22Rv1 (cell line): ENCODE results near the gene PDCL2.

Source experiments
- H3K27ac ChIP-seq: fragments of 450-650 bp; 2 replicates; pipeline ENCODE4 v1.5.1; 2017
- ZFX ChIP-seq: fragments of 450-650 bp; IDR thresholded peaks from 2 replicates; pipeline ENCODE4 v1.6.1; 2017; ENCODE audit warnings: antibody characterized with exemption, borderline replicate concordance
- TF ChIP-seq, protein P1 (sequence below): fragments of 450-650 bp; IDR thresholded peaks from 2 replicates; pipeline ENCODE4 v1.5.1; 2017; ENCODE audit warnings: mild to moderate bottlenecking

PDCL2 gene

DNA sequence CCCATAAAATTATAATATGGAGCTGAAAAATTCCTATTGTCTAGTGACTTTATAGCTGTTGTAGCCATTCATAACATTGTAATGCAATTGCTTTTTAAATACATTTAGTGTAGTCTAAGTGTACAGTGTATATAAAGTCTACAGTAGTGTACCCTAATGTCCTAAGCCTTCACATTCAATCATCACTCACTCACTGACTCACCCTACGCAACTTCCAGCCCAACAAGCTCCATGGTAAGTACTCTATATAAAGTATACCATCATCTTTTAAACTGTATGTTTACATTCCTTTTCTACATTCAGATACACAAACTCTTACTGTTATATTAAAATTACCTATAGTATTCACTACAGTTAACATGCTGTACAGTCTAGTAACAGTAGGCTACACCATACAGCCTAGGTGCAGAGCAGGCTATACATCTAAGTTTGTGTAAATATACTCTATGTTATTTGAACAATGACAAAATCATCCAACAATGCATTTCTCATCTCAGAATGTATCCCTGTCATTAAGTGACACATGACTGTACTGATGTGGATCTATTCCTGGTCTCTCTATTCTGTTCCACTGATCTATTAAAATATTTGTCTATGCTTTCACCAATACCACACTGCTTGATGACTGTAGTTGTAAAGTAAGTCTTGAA, 79.0 kb downstream of the PDCL2 start:
- no peak overlapping the region for H3K27ac ChIP-seq
- TF ChIP-seq ZFX: no peak
- TF ChIP-seq, protein P1, sequence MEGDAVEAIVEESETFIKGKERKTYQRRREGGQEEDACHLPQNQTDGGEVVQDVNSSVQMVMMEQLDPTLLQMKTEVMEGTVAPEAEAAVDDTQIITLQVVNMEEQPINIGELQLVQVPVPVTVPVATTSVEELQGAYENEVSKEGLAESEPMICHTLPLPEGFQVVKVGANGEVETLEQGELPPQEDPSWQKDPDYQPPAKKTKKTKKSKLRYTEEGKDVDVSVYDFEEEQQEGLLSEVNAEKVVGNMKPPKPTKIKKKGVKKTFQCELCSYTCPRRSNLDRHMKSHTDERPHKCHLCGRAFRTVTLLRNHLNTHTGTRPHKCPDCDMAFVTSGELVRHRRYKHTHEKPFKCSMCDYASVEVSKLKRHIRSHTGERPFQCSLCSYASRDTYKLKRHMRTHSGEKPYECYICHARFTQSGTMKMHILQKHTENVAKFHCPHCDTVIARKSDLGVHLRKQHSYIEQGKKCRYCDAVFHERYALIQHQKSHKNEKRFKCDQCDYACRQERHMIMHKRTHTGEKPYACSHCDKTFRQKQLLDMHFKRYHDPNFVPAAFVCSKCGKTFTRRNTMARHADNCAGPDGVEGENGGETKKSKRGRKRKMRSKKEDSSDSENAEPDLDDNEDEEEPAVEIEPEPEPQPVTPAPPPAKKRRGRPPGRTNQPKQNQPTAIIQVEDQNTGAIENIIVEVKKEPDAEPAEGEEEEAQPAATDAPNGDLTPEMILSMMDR: no peak

DNA sequence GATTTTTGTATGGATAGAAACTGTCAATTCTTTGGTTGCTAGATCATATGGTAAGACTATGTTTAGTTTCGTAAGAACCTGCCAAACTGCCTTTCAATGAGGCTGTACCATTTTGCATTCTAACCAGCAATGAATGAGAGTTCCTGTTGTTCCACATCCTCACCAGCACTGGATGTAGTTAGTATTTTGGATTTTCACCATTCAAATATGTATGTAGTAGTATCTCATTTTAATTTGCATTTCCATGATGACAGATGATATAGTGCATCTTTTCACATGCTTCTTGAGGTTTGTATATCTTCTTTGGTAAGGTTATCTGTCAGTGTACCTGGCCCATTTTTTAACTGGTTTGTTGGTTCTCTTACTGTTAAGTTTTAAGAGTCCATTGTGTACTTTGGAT, 80.0 kb downstream of the PDCL2 start:
- H3K27ac ChIP-seq: no peak overlapping the region
- TF ChIP-seq ZFX: no peak
- TF ChIP-seq, protein P1: no peak

DNA sequence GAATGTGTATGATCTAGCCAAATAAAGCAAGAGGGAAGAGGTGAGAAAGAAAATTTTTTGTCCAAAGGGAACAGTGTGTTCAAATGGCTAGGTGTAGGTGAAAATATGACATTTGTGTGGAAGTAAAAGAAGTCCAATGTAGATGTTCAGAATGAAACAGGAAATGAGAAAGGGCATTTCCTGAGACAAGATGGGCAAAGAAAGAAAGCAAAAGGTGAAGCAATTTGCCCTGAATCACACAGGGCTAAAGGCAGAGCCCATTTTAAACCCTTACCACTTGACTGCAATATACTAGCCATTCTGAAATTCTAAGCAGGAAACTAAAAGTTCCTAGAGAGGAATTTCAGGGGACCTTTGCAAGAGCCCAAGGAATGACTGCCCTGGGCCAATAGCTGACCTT, 81.4 kb downstream of the PDCL2 start:
- no peak overlapping the region for H3K27ac ChIP-seq
- no peak for TF ChIP-seq ZFX
- TF ChIP-seq, protein P1: no peak

DNA sequence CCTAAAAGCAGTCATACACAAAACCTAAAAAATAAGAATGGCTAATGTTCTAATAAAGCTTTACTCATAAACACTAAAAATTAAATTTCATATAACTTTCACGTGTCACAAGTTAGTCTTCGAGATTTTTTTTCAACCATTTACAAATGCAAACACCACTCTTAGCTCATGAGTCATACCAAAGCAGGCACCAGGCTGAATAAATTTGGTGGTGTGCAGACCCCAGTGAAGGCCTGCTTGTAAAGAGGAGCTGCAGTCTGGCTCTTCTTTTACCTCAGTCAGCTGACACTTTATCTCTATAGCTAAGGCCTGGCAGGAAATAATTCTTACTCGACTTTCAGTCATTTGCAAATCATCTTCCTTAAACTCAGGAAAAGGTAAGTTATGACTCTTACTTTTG, 82.8 kb downstream of the PDCL2 start:
- no peak overlapping the region for H3K27ac ChIP-seq
- TF ChIP-seq ZFX: no peak
- TF ChIP-seq, protein P1: no peak

DNA sequence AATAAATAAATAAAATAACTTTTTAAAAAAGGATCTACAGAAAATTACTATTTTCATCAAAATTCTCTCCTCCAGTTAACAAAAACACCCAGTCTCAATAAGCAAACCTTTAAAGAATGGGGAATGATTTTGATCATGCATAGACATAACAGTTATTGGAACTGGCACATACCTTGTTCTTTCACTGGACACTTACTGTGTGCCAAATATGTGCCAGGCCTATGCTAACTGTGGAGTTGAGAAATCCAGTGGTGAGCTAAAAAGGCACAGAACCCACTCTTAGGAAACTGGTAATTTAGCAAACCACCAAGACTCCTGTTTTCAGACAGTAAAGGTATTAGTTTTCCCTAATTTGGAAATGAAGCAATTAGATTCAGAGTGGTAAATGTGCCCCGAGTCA, 84.4 kb downstream of the PDCL2 start:
- TF ChIP-seq, protein P1: no peak
- TF ChIP-seq ZFX: no peak
- H3K27ac ChIP-seq: no peak overlapping the region
